OCI-M2 (cell line): Measurements from ENCODE around the gene BCO2.

ENCODE experiments used
- DNase-seq: peaks from one replicate; lab custom pipeline; 2025; ENCODE audit not compliant: unreplicated experiment; lab: John Stamatoyannopoulos, UW

Gene BCO2

DNA sequence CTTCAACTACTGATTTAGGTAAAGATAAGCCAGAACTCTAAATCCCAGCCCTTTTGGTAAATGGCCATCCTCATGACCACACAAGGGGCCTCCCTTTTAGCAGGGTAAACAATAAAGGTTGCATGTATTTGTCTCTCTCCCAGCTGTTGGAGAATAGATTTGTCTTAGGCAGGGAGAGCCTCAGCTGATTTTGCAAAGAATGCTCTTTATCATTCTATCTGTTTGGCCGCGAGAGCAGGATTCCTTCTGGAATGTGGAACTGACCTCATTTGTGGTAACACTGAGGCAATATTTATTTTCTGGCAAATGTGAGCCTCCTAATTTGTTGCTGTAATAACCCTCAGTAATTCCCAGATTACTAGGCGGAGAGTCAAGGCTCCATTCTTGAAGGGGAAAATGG is 66.2 kb downstream of the BCO2 start:
- DNase-seq: no peak

DNA sequence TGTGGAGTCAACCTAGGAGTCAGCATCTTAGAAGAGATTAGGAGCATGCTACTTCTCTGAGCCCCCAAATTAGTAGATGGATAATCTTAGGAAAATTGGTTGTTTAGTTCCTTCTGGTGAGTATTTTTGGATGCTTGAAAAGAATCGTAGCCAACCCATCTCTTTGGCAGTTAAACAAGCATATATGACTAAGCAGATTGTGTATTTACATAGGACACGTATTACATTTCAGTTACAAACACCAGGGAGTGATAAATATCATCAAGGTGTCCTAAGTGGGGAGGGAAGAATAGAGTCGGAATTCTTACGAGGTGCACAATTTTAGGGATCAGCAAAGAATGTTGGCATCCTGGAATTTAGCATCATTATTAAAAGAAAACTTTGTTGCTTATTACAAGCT is 71.9 kb downstream of the BCO2 start:
- DNase-seq: no peak

DNA sequence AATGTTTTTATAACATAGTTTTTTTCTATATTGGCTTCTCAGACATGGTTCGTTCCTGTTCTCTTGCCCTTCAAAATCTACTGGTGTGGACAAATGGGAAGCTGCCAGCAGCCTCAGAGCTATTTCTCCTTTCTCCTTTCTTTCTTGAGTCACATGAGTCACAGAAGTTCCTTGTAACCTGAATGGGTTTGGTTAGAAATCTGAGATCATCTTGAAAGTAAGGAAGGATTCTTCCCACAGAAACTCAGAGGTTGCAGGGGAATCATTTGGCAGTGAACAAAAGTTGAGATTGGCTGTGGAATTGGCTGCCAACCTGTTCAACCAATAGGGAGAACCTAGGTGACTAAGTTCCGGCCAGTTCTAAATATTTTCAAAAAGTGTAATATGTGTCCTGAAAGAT is 72.9 kb downstream of the BCO2 start:
- no peak for DNase-seq

DNA sequence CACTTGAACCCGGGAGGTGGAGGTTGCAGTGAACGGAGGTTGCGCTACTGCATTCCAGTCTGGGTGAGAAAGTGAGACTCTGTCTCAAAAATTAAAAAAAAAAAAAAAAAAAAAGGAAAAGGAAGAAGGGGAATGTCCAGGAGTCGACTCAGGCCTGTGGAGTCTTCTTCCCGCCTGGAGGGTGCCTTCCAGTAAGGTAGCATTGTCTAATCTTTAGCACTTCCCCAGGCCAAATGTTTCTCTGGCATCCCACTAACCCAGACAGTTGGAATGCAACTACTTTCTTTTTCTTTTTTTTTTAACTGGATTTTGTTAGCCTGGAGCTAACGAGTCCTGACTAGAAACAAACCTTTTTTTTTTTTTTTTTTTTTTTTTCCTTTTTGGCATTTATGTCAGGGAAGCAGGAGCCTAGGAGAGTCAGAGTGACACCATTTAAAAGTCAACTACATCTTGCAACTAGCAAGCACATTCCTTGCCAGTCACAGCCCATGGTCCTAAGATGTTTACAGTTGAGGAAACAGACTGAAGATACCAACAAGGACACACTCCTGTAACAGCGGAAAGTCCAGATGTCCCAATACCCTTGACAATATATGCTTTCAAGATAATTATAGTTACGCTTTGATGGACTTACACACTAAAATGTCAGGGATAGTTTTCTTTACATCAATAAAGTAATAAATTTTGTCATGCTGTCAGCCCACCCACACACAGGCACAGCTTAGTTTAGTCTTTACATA is 74.7 kb downstream of the BCO2 start:
- DNase-seq: no peak

DNA sequence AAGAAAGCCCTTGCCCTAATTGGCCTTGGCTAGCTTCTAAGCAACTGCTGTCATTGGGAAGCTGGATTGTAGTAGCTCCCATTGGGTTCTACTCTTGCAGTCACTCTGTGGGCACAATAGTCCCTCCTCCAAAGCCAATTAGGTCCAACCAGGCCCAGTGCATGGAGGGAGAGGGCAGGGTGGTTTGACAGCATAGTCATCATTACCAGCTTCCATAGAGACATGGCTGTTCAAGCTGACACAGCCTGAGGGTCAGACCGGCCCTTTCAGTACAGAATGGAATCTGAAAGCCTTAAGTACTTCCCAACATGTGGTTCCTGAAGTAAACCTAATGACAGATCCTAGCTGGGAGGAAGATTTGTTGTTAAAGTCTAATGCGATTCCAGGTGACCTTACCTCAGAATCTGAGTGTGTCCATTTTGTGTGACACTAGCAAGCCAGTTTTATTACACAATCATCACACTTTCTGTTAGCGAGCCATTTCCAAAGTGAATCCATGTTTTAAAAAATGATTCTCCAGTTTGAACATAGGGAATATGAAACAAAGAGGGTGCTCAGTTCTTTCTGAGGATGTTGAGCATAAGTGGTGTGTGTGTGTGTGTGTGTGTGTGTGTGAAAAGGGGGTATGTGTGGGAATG is 78.4 kb downstream of the BCO2 start:
- no peak for DNase-seq

DNA sequence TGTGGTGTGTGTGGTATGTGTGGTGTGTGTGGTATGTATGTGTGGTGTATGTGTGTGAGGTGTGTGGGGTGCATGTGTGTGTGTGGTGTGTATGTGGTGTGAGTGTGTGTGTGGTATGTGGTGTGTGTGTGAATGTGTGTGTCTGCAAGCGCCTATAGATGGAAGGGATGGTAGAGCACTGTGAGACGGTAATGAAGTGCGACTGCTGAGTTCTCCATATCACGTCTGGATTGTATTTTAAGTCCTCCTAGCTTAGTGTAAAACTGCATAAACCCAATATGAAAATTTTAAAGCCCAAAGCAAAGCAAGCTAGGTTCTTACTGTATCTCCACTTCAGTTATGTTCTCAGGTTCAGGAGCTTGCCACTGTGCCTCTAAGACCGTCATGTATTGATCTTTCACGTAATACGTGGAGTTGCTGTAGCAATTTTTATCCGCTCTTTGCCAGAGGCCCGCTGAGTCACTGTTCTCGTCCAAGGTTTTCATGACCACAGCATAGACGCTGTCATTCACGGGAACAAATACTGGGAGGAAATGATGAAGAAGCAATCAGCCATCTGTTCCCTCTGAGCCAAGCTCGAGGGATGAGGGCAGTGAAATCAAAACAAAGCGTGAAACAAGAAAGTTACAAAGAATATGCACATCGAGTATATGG is 79.9 kb downstream of the BCO2 start:
- DNase-seq: no peak

DNA sequence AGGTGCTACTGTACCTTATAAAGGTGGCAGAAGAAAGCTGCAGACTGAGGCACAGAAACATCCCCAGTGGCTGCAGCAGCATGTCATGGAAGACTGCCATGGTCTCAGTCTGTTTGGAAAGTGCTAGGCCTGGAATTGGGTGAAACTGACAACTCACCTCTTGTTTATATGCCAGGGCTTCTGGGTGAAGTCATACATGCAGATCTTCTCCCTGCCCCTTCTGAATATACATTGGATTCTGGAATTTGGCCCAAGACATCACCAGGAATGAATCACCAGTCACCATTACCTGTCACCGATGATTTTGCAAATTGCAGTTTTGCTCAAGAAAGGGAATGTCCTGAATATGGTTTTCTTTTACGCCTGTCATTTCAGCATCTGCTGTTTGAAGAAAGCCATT is 85.2 kb downstream of the BCO2 start, which contains the start of gene PLET1:
TSS of gene PLET1 (minus strand) at position 371 of the 400 bp plus-strand sequence. CDS start at position 100, 271 bp downstream.
- no peak for DNase-seq

DNA sequence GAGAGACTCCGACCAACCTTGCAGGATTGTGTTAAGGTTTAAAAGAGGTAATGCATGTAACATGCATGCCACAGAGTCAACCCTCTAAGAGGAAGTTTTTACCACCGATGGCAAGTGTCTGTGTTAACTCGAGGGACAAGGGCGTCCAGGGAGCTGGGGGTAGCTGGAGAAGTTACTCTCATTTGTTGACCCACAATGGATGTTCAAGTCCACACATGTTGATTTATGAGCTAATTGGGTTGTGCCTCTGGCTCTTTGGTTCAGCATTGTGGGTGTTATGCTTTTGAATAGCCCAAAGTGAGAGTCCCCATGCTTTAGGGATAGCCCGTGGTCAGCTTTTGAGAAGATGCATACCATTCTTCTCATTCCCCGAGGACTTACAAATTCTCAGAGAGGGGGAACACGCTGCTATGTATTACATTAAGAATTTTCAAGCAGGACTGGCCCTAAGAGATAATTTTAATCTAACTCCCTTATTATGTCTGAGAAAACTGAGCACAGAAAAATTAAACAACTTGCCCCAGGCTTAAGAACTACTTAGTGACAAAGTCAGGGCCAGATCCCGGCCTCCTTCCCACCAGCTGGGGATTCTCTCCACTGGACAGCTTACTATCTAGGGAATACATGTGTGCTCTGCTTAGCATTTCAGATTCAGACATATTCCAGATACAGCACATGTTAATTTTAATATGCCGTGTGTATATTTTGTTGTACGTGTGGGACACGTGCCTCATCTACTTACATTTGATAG is 90.5 kb downstream of the BCO2 start:
- no peak for DNase-seq

DNA sequence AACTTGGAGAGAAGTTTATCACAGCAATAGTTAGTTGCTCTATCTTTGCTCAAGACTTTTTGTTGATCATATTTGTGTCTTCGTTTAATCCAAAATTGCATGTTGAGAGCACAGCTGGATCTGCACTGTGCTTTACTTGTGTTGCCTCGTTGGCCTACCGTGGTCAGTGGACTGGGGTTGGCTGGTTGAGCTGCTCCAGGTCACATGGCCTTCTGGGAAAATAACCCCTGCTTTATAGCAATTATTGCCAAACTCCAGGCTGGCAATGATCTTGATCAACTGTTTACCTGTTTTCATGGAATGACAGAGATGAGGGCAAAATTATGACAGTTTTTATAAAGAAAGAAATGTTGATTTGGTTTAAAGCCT is 91.1 kb downstream of the BCO2 start:
- DNase-seq: no peak

DNA sequence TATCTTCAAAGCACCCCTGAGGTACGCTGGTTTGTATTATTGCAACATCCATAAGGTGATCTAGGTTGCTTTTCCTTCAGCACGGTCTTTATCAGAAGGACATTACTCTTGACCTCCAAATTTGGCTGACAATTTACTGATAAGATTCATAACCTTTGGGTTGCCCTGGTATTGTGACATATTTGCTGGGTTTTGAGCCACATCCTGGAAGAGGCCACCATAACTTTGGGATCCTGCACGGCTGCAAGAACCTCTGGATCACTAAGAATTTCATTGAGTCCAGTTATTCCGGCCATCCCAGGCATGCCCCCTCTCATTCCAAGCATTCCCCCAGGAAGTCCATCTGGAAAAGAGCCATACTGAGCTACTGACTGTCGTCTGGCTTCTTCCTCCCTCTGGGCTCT is 91.9 kb downstream of the BCO2 start:
- DNase-seq: no peak

DNA sequence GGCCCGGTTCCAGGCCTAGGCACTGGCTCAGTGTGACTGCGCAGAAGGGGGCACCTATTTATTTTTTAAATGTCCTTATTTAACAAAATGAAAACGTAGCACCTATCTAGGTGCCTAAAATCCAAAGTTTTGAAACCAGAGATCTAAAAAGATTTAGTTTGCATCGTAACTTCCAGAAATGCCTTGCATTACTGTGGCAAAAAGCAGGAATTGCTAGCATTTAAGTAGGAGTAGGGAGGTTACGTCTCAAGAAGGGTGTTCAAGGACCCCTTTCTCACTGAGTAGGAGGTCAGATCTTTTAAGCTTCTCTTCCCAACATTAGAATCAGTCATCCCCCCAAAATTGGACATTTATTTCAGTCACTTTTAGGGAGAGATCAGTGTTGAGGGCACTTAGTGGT is 93.1 kb downstream of the BCO2 start:
- no peak for DNase-seq
